ENCODE measurements around the gene ATP5PD.

ATP5PD gene

DNA sequence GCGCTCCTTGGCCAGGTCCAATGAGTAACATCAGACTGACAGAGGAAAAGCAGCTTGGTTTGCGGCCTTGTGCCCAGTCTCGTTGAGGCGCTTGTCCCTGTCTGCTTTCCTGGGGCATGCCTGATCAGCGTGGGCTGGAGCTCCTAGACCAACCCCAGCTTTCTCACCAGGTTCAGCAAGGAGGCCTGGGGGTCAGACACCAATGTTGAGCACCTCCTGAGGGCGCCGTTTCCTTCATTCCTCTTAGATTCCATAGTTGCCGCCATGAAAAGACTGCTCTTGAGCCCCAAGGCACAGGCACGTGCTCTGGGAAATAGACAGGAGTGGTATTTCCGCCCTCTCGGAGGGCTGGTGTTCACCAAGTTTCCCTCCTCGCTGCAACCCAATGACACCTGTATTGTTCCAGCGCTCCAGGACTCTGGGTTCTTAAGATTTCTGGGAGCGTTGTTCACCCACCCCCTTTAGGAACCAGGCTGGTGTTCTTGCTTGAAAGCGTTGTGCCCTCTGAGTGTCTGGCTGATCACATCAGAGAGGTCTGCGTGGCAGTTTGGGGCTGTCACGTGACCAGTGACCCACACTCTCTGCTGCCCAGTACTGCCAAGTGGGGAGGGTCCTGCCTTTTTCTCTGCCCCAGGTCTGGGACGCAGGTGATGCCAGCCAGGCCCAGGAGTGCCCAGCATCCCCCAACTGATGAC, 18.2 kb upstream of the ATP5PD start:
- TF ChIP-seq, protein P1, sequence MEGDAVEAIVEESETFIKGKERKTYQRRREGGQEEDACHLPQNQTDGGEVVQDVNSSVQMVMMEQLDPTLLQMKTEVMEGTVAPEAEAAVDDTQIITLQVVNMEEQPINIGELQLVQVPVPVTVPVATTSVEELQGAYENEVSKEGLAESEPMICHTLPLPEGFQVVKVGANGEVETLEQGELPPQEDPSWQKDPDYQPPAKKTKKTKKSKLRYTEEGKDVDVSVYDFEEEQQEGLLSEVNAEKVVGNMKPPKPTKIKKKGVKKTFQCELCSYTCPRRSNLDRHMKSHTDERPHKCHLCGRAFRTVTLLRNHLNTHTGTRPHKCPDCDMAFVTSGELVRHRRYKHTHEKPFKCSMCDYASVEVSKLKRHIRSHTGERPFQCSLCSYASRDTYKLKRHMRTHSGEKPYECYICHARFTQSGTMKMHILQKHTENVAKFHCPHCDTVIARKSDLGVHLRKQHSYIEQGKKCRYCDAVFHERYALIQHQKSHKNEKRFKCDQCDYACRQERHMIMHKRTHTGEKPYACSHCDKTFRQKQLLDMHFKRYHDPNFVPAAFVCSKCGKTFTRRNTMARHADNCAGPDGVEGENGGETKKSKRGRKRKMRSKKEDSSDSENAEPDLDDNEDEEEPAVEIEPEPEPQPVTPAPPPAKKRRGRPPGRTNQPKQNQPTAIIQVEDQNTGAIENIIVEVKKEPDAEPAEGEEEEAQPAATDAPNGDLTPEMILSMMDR (IDR thresholded peaks at IDR 0.05; ENCODE audit: insufficient read depth, low read depth, low read length, missing control alignments) = no peak
- no peak overlapping the region for H3K4me3 ChIP-seq (ENCODE audit: low read length)
- no peak for DNase-seq (ENCODE audit: low read depth)

DNA sequence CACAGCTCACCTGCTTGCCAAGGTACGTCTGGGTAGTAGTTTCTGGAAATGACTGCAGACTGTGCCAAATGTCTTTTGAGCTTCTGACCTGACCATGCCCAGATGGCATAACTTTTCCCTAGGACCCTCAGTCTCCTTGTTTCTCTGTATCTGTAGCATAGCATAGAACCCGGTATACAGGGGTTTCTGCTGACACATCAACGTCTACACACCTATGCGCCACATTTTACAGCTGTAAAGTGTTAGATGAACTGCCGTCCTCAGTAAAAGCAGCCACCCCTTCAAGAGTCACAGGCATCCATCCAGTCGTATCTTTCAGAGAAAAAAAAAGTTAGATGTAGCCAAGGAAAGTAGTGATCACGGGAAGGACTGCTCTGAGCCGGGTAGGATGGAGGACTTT, 17.7 kb upstream of the ATP5PD start:
- no peak overlapping the region for H3K4me3 ChIP-seq (ENCODE audit: low read length)
- TF ChIP-seq, protein P1 (IDR thresholded peaks at IDR 0.05; ENCODE audit: insufficient read depth, low read depth, low read length, missing control alignments) = no peak
- DNase-seq (ENCODE audit: low read depth) = no peak

DNA sequence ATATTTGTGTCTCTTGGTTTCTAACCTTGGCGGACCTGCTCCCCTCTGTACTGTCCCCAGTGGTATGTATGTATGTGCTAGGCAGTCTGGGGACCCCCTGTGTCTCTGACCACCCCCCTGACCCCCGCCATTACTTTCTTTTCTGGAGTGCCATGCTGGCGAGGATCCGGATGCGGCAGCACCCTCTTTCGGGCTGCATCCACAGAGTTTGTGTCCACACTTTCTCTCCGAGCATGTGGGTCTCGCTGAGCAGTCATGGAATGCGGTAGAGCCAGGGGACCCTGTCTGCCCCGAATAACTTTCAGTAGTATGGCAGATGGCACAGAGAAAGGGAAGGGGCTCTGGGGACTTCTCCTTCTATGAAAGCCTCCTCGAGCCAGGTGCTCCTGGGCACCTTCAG, 17.3 kb upstream of the ATP5PD start:
- no peak for DNase-seq (ENCODE audit: low read depth)
- TF ChIP-seq, protein P1 (IDR thresholded peaks at IDR 0.05; ENCODE audit: insufficient read depth, low read depth, low read length, missing control alignments) = no peak
- H3K4me3 ChIP-seq (ENCODE audit: low read length) = no peak overlapping the region

DNA sequence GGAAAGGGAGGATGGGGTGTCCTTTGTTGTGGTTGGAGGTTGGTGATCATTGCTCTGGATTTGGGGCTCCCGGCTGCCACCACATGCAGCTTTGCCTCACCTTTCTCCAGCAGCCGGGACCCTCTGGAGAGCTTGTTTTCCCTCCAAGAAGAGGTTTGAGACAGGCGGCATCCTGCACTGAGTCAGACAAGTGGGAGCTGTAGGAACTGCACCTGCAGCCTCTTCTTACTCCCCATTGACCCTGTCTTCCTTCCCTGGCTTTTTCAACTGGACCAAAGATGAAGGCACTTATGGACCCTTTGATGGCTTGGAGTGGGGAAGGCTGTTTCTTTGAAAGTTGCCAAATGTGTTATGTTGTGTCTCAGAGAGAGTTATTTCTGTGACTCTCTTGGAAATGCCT, 16.9 kb upstream of the ATP5PD start:
- H3K4me3 ChIP-seq (ENCODE audit: low read length) = no peak overlapping the region
- TF ChIP-seq, protein P1 (IDR thresholded peaks at IDR 0.05; ENCODE audit: insufficient read depth, low read depth, low read length, missing control alignments) = no peak
- DNase-seq (ENCODE audit: low read depth) = no peak

DNA sequence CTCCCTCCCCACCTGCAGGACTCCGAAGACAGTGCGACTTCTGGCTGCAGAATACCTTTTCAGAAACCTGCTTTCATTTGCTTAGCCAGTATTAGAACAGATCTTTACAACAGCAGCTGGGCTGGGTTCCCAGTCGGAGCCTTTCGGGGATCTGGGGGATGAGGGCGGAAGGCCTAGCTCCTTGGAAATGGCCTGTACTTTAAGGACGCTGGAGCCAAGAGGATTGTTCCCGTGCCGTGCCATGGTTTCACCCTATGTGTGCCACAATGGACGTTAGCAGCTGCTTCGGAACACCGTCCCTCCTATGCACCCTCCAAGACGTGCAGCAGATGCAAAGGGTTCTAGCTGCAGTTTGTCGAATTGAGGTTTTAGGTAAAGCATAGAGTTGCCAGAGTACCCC, 16.4 kb upstream of the ATP5PD start:
- H3K4me3 ChIP-seq (ENCODE audit: low read length) = no peak overlapping the region
- TF ChIP-seq, protein P1 (IDR thresholded peaks at IDR 0.05; ENCODE audit: insufficient read depth, low read depth, low read length, missing control alignments) = no peak
- no peak for DNase-seq (ENCODE audit: low read depth)

DNA sequence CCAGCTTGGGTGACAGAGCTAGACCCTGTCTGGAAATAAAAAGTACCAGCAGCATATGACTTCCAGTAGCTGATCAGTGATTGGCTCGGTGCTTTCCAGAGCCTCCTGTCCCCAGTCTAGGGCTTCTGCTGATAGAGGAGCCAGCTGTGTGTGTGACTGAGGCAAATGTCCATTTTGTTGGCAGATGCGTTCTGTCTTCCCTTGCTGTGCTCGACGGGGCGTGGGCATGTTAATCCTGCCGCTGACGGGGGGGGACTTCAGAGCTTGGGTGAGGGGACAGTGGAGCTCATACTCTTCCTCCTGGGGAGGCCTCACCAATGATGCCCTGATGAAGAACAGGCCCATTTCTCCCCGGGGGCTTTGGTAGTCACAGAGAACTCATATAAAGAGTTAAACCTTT, 14.8 kb upstream of the ATP5PD start:
- TF ChIP-seq, protein P1 (IDR thresholded peaks at IDR 0.05; ENCODE audit: insufficient read depth, low read depth, low read length, missing control alignments) = no peak
- no peak for DNase-seq (ENCODE audit: low read depth)
- no peak overlapping the region for H3K4me3 ChIP-seq (ENCODE audit: low read length)

DNA sequence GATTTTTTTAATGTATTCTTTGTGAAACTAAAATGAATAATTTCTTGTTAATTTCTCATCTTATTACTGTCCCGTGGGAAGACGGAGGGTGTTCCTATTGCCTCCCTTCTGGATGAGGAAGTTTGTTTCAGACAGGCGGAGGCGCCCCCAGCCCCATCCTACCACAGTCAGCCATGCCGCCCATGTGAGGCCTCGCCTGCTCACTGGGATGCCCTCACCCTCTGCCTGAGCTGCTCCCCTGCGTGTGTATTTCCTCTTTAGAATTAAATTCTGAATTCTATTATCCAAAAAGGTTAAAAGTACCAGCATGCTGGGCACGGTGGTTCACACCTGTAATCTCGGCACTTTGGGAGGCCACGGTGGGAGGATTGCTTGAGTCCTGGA, 14.3 kb upstream of the ATP5PD start:
- TF ChIP-seq, protein P1 (IDR thresholded peaks at IDR 0.05; ENCODE audit: insufficient read depth, low read depth, low read length, missing control alignments) = no peak
- DNase-seq (ENCODE audit: low read depth) = no peak
- no peak overlapping the region for H3K4me3 ChIP-seq (ENCODE audit: low read length)

Data from epithelial cell of esophagus (primary cell).